H1 (cell line): ENCODE data around the gene SAFB. TPM values are rescaled to one million over a fixed set of nuclear protein-coding genes. Genes with fewer than 3 reads are reported as not detected.

Experiments
- CTCF ChIA-PET: fragments of 300-600 bp; sonication (Branson Sonifier 250); formaldehyde crosslinking; loops from one replicate; lab custom pipeline; 2021; ENCODE audit not compliant: partially characterized antibody; lab: Charles Lee
- POLR2A ChIA-PET: fragments of 300-600 bp; sonication (Branson Sonifier 250); formaldehyde crosslinking; loops from one replicate; lab custom pipeline; 2021; ENCODE audit warnings: inconsistent platforms; ENCODE audit not compliant: partially characterized antibody; lab: Charles Lee
- DNase-seq, 2 experiments: peaks; one replicate each; pipeline versions ENCODE4 v3.0.0 to v3.0.0-alpha.2; 2010 to 2022; ENCODE audit warnings: low spot score in 2 of 2, low read depth in 1 of 2, mixed read lengths in 1 of 2
- FAIRE-seq: peaks from 2 replicates; lab custom pipeline; 2011; peaks lifted over from hg19 to GRCh38; lab: Jason Lieb, UNC
- H2AFZ ChIP-seq: 2 replicates; pipeline ENCODE4 v1.8.1; 2012; ENCODE audit warnings: low read length, inconsistent platforms
- H2AK5ac ChIP-seq: 2 replicates; pipeline ENCODE4 v1.6.1; 2013; ENCODE audit warnings: low read depth, low read length
- H2BK120ac ChIP-seq: replicated peaks from 2 replicates; pipeline ENCODE3; 2013; ENCODE audit warnings: low read depth, low read length, inconsistent platforms
- H2BK12ac ChIP-seq: 2 replicates; pipeline ENCODE4 v1.6.1; 2013; ENCODE audit warnings: low read depth, low read length
- H2BK15ac ChIP-seq: 2 replicates; pipeline ENCODE4 v1.6.1; 2013; ENCODE audit warnings: low read length
- H2BK20ac ChIP-seq: 2 replicates; pipeline ENCODE4 v1.6.1; 2013; ENCODE audit warnings: low read length
- H2BK5ac ChIP-seq: 2 replicates; pipeline ENCODE4 v1.6.1; 2013; ENCODE audit warnings: low read depth, low read length
- H3K14ac ChIP-seq: 2 replicates; pipeline ENCODE4 v1.6.1; 2013; ENCODE audit warnings: inconsistent platforms; ENCODE audit not compliant: insufficient read length
- H3K18ac ChIP-seq: 2 replicates; pipeline ENCODE4 v1.6.1; 2013; ENCODE audit warnings: low read length; ENCODE audit errors: extremely low read depth
- H3K23ac ChIP-seq: 2 replicates; pipeline ENCODE4 v1.6.1; 2013; ENCODE audit warnings: inconsistent platforms; ENCODE audit not compliant: insufficient read length
- H3K23me2 ChIP-seq: 2 replicates; pipeline ENCODE4 v1.6.1; 2013; ENCODE audit warnings: low read depth, low read length
- H3K27ac ChIP-seq: 2 replicates; pipeline ENCODE4 v1.6.1; 2011; ENCODE audit warnings: low read depth, low read length, inconsistent platforms
- H3K27me3 ChIP-seq, 4 experiments: replicated peaks in 1 of 4; 1 replicate in 1 of 4; 2 replicates in 3 of 4; pipeline versions ENCODE4 v1.6.1 to v1.8.1; 2011 to 2013; ENCODE audit warnings: low read length in 3 of 4, mild to moderate bottlenecking in 3 of 4, inconsistent platforms in 2 of 4, mixed read lengths in 2 of 4, moderate library complexity in 1 of 4; ENCODE audit not compliant: control insufficient read depth in 3 of 4, insufficient read depth in 3 of 4; ENCODE audit errors: extremely low read depth in 1 of 4
- H3K36me3 ChIP-seq, 4 experiments: 2 replicates each; pipeline versions ENCODE4 v1.6.1 to v1.8.1; 2011 to 2013; ENCODE audit warnings: mild to moderate bottlenecking in 4 of 4, low read length in 3 of 4, moderate library complexity in 2 of 4, control low read depth in 1 of 4, inconsistent platforms in 1 of 4; ENCODE audit not compliant: insufficient read depth in 4 of 4, control insufficient read depth in 2 of 4
- H3K4ac ChIP-seq: replicated peaks from 2 replicates; pipeline ENCODE3; 2013; ENCODE audit warnings: low read length, low read depth, mixed read lengths, inconsistent platforms; ENCODE audit not compliant: insufficient read length
- H3K4me1 ChIP-seq, 4 experiments: replicated peaks in 1 of 4; 1 replicate in 1 of 4; 2 replicates in 3 of 4; pipeline versions ENCODE4 v1.6.1 to v1.8.1; 2011 to 2013; ENCODE audit warnings: low read length in 3 of 4, inconsistent platforms in 2 of 4, mixed read lengths in 1 of 4; ENCODE audit not compliant: insufficient read depth in 4 of 4, control insufficient read depth in 3 of 4
- H3K4me2 ChIP-seq, 2 experiments: 2 replicates each; pipeline versions ENCODE4 v1.6.1 to v1.8.1; 2011 to 2013; ENCODE audit warnings: low read depth in 2 of 2, low read length in 2 of 2, control low read depth in 1 of 2, inconsistent platforms in 1 of 2, mild to moderate bottlenecking in 1 of 2; ENCODE audit not compliant: insufficient read depth in 1 of 2
- H3K4me3 ChIP-seq, 4 experiments: fragments of 200-600, 300-600 bp in 1 of 4; sonication (generic), shearing (Covaris generic), sonication (Bioruptor Twin) in 1 of 4; 2 replicates each; pipeline versions ENCODE4 v1.5.1 to v1.8.1; 2011 to 2016; ENCODE audit warnings: low read length in 4 of 4, low read depth in 3 of 4, control low read depth in 2 of 4, inconsistent platforms in 2 of 4, mild to moderate bottlenecking in 2 of 4, mixed read lengths in 1 of 4, moderate library complexity in 1 of 4; ENCODE audit not compliant: insufficient read depth in 2 of 4; ENCODE audit errors: extremely low read depth in 1 of 4
- H3K56ac ChIP-seq: replicated peaks from 2 replicates; pipeline ENCODE3; 2013; ENCODE audit warnings: low read depth, mild to moderate bottlenecking, mixed read lengths, low read length, inconsistent platforms; ENCODE audit not compliant: insufficient read length
- H3K79me1 ChIP-seq: 2 replicates; pipeline ENCODE4 v1.6.1; 2013; ENCODE audit warnings: low read depth, low read length, control low read depth
- H3K79me2 ChIP-seq, 2 experiments: 2 replicates each; pipeline versions ENCODE4 v1.6.1 to v1.8.1; 2012 to 2013; ENCODE audit warnings: low read length in 2 of 2, mild to moderate bottlenecking in 2 of 2, inconsistent platforms in 1 of 2; ENCODE audit not compliant: insufficient read depth in 2 of 2, control insufficient read depth in 1 of 2
- H3K9ac ChIP-seq, 4 experiments: replicated peaks in 1 of 4; 1 replicate in 1 of 4; 2 replicates in 3 of 4; pipeline versions ENCODE4 v1.6.1 to v1.8.1; 2011 to 2013; ENCODE audit warnings: low read depth in 3 of 4, low read length in 3 of 4, control low read depth in 2 of 4, mild to moderate bottlenecking in 2 of 4, moderate library complexity in 2 of 4, inconsistent platforms in 1 of 4; ENCODE audit errors: extremely low read depth in 1 of 4
- H3K9me3 ChIP-seq, 2 experiments: 2 replicates each; pipeline versions ENCODE4 v1.6.1 to v1.8.1; 2012 to 2013; ENCODE audit warnings: mild to moderate bottlenecking in 2 of 2, moderate library complexity in 2 of 2, control low read depth in 1 of 2, inconsistent platforms in 1 of 2, low read depth in 1 of 2, low read length in 1 of 2, mixed read lengths in 1 of 2; ENCODE audit not compliant: insufficient read depth in 2 of 2
- H4K20me1 ChIP-seq, 2 experiments: replicated peaks in 1 of 2; 2 replicates each; pipeline versions ENCODE3 to v1.8.1; 2011 to 2013; ENCODE audit warnings: inconsistent platforms in 2 of 2, low read length in 2 of 2, mild to moderate bottlenecking in 1 of 2; ENCODE audit not compliant: insufficient read depth in 2 of 2, control insufficient read depth in 1 of 2
- H4K5ac ChIP-seq: 2 replicates; pipeline ENCODE4 v1.6.1; 2013; ENCODE audit warnings: low read length, low read depth, mixed read lengths, inconsistent platforms; ENCODE audit not compliant: insufficient read length
- H4K8ac ChIP-seq: 2 replicates; pipeline ENCODE4 v1.8.0; 2013; ENCODE audit warnings: mild to moderate bottlenecking, moderate library complexity, low read length, inconsistent platforms; ENCODE audit not compliant: insufficient read depth; ENCODE audit errors: extremely low read depth
- H4K91ac ChIP-seq: replicated peaks from 2 replicates; pipeline ENCODE3; 2013; ENCODE audit warnings: low read length, mixed read lengths, inconsistent platforms; ENCODE audit not compliant: insufficient read length
- CTBP2 ChIP-seq: IDR thresholded peaks from 2 replicates; pipeline ENCODE4 v1.7.0; 2011; ENCODE audit warnings: borderline replicate concordance, mild to moderate bottlenecking, moderate library complexity, mixed read lengths, low read length; ENCODE audit not compliant: insufficient read depth, insufficient read length
- FOSL1 ChIP-seq: IDR thresholded peaks from 2 replicates; pipeline ENCODE4 v1.6.1; 2011; ENCODE audit warnings: mild to moderate bottlenecking, low read depth, low read length, moderate library complexity; ENCODE audit not compliant: insufficient read depth
- PHF8 ChIP-seq: fragments of 200-600 bp; sonication (generic); conservative IDR thresholded peaks from 2 replicates; pipeline ENCODE4 v1.7.1; 2012; ENCODE audit warnings: low read depth, mild to moderate bottlenecking, inconsistent platforms, low read length, moderate library complexity
- SAP30 ChIP-seq: fragments of 300-600 bp; sonication (generic); IDR thresholded peaks from 2 replicates; pipeline ENCODE4 v1.7.1; 2012; ENCODE audit warnings: low read length, moderate library complexity, mild to moderate bottlenecking, inconsistent platforms; ENCODE audit not compliant: insufficient read depth, insufficient replicate concordance
- SIN3A ChIP-seq, 2 experiments: IDR thresholded peaks in 1 of 2; conservative IDR thresholded peaks in 1 of 2; 2 replicates each; pipeline ENCODE4 v1.6.1; 2011 to 2012; ENCODE audit warnings: low read length in 2 of 2, improper control_type of control experiment in 1 of 2, low read depth in 1 of 2, mild to moderate bottlenecking in 1 of 2
- ZNF274 ChIP-seq: IDR thresholded peaks from 2 replicates; pipeline ENCODE4 v1.7.0; 2012; ENCODE audit warnings: low read length, borderline replicate concordance; ENCODE audit errors: extremely low read depth
- WGBS, 2 experiments: shearing (Covaris generic) in 1 of 2; methylation state at CpG; one replicate each; pipeline versions ENCODE4 v1.1.6 to v1.1.7; 2013 to 2015; ENCODE audit warnings: low lambda C conversion rate in 2 of 2, mixed read lengths in 2 of 2, inconsistent platforms in 1 of 2, low coverage in 1 of 2, missing lambda C conversion rate in 1 of 2; ENCODE audit not compliant: insufficient replicate concordance in 2 of 2, insufficient coverage in 1 of 2, insufficient read length in 1 of 2; ENCODE audit errors: extremely low coverage in 1 of 2, missing lambda C conversion rate in 1 of 2; 5-methylcytosine and 5-hydroxymethylcytosine counted together
- polyA plus RNA-seq, 7 experiments: library from polyadenylated mRNA; depleted of rRNA in 3 of 7; stranded (reverse) in 5 of 7; unstranded in 2 of 7; fragments of >200 nt in 5 of 7; fragments of 200-250 nt in 2 of 7; gene quantifications; 1 replicate in 5 of 7; 2 replicates in 1 of 7; 4 replicates in 1 of 7; pipeline versions ENCODE4 v1.2.1 to v1.2.3, GENCODE V29; 2011 to 2013; ENCODE audit warnings: missing spikeins in 2 of 7, mixed read lengths in 2 of 7
- total RNA-seq: library from RNA; stranded (reverse); fragmentation: NEBNext Ultra II Directional; extraction: Animal tissue kit (Norgen Biotek cat#: 25700); gene quantifications from 2 replicates; pipeline ENCODE4 v1.2.1, GENCODE V29; 2021

Gene SAFB
- total and polyA plus RNA-seq, 2 of the 8 experiments (the other 6 are each of a cell fraction or from before 2014, with no cell fraction given): 27.0 to 110 TPM

DNA sequence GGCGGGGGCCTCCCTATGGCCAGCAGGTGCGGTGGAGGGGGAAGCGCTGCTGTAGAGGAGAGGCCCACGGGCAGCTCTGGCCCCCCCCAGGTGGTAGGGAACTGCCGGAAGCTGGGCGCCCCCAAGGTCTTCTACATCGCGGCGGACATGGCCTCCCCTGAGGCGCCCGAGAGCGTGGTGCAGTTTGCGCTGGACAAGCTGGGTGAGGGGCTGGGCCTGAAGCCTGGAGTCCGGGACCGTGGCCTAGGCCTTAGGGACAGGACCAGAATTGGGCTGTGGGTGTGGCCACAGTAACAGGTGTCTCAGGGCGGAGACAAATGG lies 63.4 kb downstream of the SAFB start:
- no peak overlapping the region for H3K9ac ChIP-seq
- peaks cover 9% of the 10 kb centered on the region; the same call in 1 of the 2 replicates for H3K23me2 ChIP-seq
- H3K14ac ChIP-seq: no peak overlapping the region
- H3K56ac ChIP-seq: no peak overlapping the region
- WGBS, 2 experiments: 29% methylated on average over 16 of the region's 16 CpGs; no CpG with 5 or more reads in 1 of the 2 experiments
- CTCF ChIA-PET: interaction anchor here (1.2 to 4.9 kb wide), 6 partner anchors 10 to 125 kb away, joined by 3 to 26 read pairs (median 6); no protein-coding TSS in a partner anchor
- H3K4me1 ChIP-seq: peaks cover 0 to 8% (median 2%) of the 10 kb centered on the region in 4 experiments; a peak in 4 of 7 replicates
- POLR2A ChIA-PET: interaction anchor here (1.2 to 15.6 kb wide), 6 partner anchors 9 to 142 kb away, joined by 3 to 620 read pairs (median 8); partner anchors contain the start of genes CATSPERD and LONP1
- H3K79me2 ChIP-seq: peaks cover 10 to 12% of the 10 kb centered on the region in 2 experiments
- H2AK5ac ChIP-seq: no peak overlapping the region
- no peak for FAIRE-seq
- no peak overlapping the region for H3K23ac ChIP-seq
- H3K36me3 ChIP-seq: peaks cover 0 to 4% (median 2%) of the 10 kb centered on the region in 4 experiments; a peak in 3 of 8 replicates
- no peak overlapping the region for H3K18ac ChIP-seq
- peak overlapping the region in 3 of 4 experiments; percentile 3 to 71 (median 49); a peak in 5 of 8 replicates for H3K4me3 ChIP-seq
- H4K8ac ChIP-seq: no peak overlapping the region; the same call in 1 of the 2 replicates
- H3K4ac ChIP-seq: no peak overlapping the region
- H4K5ac ChIP-seq: no peak overlapping the region
- H3K27me3 ChIP-seq: no peaks in the 10 kb centered on the region
- H3K79me1 ChIP-seq: no peaks in the 10 kb centered on the region
- TF ChIP-seq SIN3A (conservative IDR thresholded peaks at IDR 0.05 in 1 of 2, IDR thresholded peaks at IDR 0.05 in 1 of 2; ENCODE audit: low read depth in 1 of 2, low read length in 2 of 2) (0 out of 4 replicates have a peak, but pooled peaks of 1 of the 2 experiments have one; percentile 18), PHF8 (no peak), SAP30 (no peak), FOSL1 (no peak), ZNF274 (no peak), CTBP2 (no peak)
- no peak overlapping the region for H2BK120ac ChIP-seq
- no peak overlapping the region for H4K91ac ChIP-seq
- H3K27ac ChIP-seq: no peak overlapping the region
- H2BK5ac ChIP-seq: no peak overlapping the region
- no peak overlapping the region for H2AFZ ChIP-seq
- H3K9me3 ChIP-seq: no peaks in the 10 kb centered on the region
- no peak overlapping the region for H2BK15ac ChIP-seq
- no peak for DNase-seq
- peaks cover 6 to 14% of the 10 kb centered on the region in 2 experiments for H4K20me1 ChIP-seq
- no peak overlapping the region for H2BK12ac ChIP-seq
- H3K4me2 ChIP-seq: peak overlapping the region; percentile 36 to 75
- no peak overlapping the region for H2BK20ac ChIP-seq
